NCI-H446 (cell line): ENCODE data around the gene IFI44.

Experiments used
- DNase-seq, 2 experiments: peaks; one replicate each; lab custom pipeline; 2025; lab: John Stamatoyannopoulos, UW

Gene IFI44, protein sequence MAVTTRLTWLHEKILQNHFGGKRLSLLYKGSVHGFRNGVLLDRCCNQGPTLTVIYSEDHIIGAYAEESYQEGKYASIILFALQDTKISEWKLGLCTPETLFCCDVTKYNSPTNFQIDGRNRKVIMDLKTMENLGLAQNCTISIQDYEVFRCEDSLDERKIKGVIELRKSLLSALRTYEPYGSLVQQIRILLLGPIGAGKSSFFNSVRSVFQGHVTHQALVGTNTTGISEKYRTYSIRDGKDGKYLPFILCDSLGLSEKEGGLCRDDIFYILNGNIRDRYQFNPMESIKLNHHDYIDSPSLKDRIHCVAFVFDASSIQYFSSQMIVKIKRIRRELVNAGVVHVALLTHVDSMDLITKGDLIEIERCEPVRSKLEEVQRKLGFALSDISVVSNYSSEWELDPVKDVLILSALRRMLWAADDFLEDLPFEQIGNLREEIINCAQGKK

DNA sequence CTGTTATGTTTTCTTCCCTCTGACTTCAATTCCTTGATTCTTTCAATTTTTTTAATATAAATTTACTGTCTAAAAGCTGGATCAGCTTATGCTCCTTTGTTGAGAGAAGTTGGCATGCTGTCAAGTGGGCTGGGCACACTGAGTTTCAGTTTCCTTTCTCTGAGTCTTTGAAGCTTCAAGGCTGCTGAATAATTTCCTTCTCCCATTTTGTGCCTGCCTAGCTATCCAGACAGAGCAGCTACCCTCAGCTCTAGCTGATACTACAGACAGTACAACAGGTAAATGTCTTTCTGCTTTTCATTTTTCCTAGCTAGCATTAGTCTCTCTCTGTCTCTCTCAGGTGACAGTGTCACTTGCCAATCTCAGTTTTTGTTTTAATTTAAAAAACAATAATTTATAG lies at the start of gene IFI44:
IFI44 (plus strand) TSS at position 204 of the 400 bp plus-strand sequence. CDS start 365 bp downstream, outside the sequence.
- DNase-seq: peak; percentile 15 to 71

DNA sequence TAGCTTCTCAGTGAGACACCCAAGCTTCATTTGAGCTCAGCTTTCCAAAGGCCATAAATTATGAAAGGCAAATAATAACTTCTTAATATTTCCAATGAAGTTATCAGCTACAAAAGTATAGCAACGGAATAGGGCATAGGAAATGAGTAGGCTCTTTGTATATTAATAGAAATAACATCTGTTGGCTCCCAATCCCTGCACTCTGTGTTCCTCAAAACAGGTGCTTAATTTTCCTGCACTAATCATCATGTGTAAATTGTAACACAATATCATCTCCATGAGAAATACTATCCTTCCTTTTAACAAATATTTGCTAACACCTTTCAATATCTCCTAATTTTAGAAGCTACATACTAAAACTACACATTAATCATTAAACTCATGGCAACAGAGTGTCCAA lies 48.6 kb upstream of the IFI44 start:
- DNase-seq: no peak

DNA sequence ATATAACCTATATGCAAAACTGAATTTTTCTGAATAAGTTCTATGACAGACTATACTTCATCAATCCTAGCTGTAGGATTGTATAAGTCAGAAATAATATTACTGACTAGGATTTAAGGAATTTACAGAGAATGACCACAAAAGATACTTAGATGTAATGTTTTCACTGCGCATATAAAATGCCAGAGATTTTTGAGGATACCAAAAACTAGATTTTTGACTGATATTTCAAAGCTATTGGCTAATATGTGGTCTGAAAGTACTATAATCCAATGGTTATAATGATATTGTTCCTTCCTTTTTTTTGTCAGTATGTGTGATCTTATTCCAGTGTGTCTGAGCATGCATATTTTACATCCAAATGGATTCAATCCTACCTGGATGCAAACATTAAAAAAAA lies 46.4 kb upstream of the IFI44 start:
- DNase-seq: no peak

DNA sequence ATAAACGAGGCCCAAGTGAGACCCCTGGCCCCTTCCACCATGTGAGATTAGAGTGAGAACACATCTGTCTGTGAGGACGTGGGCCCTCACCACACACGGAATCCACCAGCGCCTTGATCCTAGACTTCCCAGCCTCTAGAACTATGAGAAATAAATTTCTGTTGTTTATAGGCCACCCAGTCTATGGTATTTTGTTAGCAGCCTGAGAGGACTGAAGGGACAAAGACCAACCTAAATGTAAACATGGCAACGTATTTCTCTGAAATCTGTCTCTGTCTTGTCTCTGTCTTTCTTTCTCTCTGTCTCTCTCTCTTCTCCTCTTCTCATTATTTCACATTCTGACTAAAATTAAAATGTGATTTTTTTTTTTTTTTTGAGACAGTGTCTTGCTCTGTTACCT lies 45.0 kb upstream of the IFI44 start:
- DNase-seq: no peak

DNA sequence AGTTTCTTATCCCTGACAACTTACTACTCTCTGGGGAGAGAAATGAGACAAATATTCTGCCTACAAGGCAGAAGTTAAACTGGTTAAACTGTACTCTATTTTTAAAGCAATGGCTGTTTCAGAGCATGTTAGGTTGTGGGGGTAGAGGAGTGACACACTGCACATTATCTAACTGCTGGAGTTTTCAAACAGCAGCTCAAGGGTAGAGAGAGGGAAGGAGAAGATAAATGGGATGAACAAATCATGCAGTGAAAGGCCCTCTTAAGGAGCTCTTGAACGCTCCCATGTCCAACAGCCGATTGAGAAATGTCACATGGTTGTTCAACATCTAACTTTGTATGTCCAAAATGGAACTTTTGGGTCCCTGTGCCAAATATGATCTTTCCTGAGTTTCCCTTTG lies 43.4 kb upstream of the IFI44 start:
- peak; percentile 8 to 31 for DNase-seq

DNA sequence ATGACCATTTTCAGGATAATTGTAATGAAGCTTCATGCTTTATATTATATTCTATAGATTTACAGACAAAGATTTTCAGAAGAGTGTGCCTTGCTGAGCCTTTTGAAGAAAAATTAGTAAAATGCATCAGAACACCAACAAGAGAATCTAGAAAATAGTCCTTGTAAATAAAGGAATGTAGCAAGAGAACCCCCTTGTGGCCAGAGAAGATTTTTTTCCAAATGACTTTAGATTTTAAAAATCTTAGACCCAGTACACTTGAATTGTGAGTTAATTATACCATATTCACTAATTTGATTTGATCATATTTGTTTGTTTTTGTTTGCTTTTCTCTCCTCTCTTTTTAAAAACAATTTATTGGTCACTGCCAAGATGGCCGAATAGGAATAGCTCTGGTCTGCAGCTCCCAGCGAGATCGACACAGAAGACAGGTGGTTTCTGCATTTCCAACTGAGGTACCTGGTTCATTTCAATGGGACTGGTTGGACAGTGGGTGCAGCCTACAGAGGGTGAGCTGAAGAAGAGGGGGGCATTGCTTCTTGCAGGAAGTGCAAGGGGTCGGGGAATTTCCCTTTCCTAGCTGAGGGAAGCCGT lies 42.2 kb upstream of the IFI44 start:
- DNase-seq: peak; percentile 13 to 60

DNA sequence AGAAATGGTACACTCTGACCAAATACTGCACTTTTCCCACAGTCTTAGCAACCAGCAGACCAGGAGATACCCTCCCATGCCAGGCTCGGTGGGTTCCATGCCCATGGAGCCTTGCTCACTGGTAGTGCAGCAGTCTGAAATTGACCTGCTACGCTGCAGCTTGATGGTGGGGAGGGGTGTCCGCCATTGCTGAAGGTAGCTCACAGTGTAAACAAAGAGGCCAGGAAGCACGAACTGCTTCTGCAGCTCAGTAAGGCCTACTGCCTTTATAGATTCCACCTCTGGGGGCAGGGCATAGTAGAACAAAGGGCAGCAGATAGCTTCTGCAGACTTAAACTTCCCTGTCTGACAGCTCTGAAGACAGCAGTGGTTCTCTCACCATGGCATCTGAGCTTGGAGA lies 41.7 kb upstream of the IFI44 start:
- DNase-seq: no peak

DNA sequence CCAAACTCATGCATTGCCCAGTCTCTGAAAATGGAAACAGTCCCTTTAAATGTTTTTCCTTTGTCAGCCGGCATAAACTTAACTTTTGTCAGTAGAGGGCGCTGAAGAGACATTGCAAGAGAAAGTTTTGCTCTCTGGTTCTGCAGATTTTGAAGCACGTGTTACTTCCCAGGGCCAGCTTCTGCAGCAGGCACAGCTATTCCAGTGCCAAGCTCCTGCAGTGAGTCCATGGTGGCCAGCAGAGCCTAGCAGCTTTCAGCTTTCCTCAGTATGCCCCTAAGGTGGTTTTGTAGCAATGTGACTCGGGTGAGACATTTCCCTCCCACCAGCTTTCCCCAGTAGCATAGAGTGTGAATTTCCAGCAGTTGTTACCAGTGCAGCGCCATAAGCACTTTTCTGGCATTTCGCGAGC lies 32.0 kb upstream of the IFI44 start:
- DNase-seq: peak; percentile 94 to 98

DNA sequence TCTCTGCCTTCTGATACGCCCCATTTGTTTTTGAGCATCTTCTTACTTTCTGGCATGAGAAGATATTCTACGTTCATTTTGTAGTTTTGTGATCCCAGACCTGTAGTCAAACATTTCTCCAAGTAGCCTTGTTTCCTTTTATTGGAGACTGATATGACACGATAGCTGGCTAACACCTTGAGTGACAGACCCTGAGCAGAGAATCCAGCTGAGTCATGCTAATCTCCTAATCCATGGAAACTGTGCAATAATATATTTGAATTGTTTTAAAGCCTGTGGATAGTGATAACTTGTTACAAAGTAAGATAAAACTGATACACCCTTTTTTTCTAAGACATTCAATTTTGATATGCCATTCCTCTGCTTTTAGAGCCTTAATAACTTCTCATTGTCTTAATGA lies 30.6 kb upstream of the IFI44 start:
- DNase-seq: peak; percentile 6 to 21

DNA sequence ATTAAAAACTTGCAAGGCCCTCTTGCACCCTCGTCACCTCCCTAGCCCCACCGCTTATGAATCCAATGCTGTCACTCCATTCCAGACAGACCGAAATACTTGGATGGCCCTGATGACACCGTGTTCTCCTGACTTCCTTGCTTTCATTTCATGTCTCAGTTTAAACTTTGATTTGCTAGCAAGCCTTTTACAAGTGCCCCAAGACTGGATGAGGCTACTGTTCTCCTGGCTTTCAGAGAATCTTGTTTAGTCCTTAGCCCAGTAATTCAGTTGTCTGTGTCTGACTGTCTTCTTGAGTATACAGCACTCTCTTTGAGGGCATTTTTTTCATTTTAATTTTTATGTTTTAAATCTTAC lies 30.2 kb upstream of the IFI44 start:
- no peak for DNase-seq

DNA sequence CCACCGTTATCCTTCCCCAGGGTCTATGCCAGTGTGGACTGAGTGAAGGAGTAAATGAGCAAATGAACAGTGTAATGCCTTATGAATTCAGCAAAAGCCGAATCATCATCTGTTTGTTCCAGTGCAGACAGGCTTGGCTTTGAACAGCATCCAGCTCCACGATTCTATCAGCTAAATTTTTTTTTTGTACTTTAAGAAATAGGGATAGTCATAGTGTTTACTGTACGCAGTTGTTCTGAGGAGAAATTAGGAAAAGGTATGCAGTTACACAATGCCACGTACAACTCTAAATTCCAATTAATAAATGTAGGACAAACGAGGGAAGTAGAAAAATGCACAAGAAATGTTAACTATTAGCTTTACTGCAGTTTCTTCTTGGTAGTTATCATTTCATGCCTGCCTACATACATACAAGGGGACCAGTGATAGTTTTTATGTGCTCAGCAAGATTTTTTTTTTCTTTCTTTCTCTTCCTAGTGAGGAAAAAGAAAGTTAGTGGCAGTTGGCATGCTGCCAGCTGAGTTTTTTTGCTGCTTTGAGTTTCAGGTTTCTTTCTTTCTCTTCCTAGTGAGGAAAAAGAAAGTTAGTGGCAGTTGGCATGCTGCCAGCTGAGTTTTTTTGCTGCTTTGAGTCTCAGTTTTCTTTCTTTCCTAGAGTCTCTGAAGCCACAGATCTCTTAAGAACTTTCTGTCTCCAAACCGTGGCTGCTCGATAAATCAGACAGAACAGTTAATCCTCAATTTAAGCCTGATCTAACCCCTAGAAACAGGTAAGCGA lies 29.6 kb upstream of the IFI44 start, which contains the start of gene IFI44L:
IFI44L (plus strand) TSS at position 646 of the 777 bp plus-strand sequence. CDS start 7,468 bp downstream, outside the sequence.
- DNase-seq: peak; percentile 51 to 64

DNA sequence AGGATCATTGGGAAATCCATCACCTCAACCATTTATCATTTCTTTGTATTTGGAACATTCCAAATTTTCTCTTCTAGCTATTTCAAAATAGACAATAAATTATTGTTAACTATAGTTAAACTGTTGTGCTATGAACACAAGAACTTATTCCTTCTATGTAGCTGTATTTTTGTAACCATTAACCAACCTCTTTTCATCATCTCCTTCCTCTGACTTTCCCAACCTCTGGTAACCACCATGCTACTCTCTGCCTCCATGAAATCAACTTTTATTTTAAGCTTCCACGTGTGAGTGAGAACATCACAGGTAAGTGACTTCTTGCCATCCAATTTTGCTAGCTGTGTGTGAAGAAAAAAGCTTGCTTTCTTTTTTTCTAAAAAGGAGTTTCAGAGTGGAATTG lies 29.0 kb upstream of the IFI44 start:
- no peak for DNase-seq

DNA sequence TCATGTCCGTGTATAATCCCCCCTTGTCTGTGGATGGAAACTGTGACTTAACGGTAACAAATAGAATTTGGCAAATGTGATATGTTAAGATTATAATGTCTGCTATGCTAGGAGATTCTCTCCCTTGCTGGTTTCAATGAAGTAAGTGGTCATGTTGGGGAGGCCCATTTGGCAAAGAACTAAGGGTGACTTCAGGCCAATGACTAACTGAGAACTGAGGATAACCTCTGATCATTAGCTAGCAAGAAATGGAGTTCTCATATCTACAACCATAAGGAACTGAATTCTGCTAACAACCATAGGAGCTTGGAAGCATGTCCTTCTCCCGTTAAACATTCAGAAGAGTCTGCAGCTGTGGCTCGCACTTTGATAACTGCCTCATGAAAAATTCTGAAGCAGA lies 27.1 kb upstream of the IFI44 start:
- DNase-seq: no peak

DNA sequence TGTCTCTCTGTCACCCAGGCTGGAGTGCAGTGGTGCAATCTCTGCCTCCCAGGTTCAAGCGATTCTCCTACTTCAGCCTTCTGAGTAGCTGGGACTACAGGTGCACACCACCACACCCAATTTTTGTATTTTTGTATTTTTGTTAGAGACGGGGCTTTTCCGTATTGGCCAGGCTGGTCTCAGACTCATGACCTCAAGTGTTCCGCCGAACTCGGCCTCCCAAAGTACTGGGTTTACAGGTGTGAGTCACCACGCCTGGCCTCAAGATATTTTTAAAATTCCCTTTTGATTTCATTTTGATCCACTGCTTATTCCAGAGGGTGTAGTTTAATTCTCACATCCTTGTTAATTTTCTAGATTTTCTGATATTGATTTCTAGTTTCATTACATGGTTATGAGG lies 25.6 kb upstream of the IFI44 start:
- no peak for DNase-seq

DNA sequence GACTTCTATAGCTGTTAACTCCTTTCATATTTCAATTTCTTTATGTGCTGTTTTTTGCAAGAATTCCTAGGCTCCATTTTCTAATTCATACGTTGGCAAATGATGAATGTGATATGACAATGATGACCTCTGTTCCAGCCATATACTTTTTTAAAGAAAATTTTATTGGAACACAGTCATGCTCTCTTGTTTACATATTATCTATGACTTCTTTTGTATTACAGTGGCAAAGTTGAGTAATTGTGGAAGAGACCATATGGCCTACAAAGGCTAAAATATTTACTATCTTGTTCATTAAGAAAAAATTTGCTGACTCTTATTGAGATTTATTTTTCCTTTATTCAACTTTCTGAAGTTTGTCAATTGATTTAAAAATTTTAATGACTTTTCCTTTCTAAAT lies 22.3 kb upstream of the IFI44 start:
- no peak for DNase-seq

DNA sequence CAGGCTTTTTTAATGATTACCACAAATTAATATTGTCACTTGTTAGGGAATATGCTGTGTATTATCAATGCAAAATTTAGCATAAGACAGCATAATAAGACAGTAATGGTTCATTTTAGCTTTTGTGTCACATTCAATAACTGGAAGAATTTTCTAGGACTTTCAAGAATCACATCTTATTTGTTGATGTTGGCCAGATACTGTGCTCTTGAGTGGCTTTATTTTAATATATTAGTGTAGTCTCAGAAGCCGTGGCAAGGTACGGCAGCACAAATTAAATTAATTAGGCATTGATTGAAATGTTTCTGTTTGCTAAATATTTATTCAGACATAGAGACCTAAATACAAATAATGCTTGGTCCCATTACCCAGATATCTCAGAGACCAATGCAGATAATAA lies 19.0 kb upstream of the IFI44 start:
- no peak for DNase-seq

DNA sequence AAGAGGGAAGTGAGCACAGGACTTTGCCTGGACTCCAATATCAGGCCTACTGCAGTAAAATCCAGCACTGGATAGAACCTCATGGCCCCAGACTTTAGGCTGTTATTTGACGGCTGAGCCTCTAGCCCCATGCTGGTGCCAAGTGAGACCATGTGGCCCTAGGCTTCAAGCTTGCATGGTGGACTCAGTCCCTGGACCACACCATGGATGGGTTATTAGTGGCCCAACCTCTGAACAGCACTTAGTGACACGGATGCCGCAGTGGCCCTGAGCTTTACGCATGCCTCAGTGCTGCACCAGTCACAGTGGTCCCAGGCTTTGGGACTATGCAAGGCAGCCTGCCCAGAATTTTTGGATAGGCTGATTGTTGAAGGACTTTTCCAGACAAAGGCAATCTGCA lies 16.4 kb upstream of the IFI44 start:
- no peak for DNase-seq

DNA sequence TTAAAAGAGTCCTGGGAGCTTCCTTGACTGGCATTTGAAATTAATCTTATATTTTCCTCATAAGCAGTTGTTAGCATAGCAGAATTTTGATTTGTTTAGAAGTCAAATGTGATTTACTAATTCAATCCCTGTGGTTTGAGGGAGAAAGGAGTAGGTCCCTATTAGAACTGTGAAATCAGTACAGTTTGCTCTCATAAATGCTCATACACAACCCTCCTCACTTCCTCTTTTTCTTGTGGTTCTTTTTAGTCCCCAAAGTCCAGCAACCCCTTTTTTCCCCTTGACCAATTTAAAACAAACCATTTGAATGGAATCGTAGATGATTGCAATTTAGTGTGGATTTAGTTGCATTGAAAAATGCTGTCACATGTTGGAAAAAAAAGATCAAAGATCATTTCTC lies 9.2 kb upstream of the IFI44 start:
- DNase-seq: no peak

DNA sequence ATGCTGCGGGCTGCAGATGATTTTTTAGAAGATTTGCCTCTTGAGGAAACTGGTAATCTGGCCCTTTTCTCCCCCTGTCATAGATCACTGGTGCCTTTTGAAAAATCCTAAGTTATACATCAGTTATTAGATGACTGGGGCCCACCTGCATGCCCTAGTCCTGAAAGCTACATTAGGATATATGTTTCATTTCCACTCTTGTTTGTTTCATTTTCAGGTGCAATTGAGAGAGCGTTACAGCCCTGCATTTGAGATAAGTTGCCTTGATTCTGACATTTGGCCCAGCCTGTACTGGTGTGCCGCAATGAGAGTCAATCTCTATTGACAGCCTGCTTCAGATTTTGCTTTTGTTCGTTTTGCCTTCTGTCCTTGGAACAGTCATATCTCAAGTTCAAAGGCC lies 8.1 kb upstream of the IFI44 start:
- no peak for DNase-seq

DNA sequence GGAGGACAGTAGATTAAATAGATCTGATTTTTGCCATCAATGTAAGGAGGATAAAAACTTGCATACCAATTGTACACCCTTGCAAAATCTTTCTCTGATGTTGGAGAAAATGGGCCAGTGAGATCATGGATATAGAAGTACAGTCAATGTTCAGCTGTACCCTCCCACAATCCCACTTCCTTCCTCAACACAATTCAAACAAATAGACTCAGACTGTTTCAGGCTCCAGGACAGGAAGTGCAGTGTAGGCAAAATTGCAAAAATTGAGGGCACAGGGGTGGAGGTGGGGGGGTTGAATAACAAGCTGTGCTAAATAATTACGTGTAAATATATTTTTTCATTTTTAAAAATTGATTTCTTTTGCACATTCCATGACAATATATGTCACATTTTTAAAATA lies 3.9 kb upstream of the IFI44 start:
- no peak for DNase-seq

DNA sequence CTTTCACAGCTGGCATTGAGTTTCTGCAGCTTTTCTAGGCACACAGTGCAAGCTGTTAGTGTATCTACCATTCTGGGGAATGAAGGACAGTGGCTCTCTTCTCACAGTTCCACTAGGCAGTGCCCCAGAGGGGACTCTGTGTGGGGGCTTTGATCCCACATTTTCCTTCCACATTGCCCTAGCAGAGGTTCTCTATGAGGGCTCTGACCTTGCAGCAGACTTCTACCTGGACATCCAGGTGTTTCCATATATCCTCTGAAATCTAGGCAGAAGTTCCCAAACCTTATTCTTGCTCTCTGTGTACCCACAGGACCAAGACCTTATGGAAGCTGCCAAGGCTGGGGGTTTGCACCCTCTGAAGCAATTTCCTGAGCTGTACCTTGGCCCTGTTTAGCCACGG lies 2.4 kb upstream of the IFI44 start:
- no peak for DNase-seq

DNA sequence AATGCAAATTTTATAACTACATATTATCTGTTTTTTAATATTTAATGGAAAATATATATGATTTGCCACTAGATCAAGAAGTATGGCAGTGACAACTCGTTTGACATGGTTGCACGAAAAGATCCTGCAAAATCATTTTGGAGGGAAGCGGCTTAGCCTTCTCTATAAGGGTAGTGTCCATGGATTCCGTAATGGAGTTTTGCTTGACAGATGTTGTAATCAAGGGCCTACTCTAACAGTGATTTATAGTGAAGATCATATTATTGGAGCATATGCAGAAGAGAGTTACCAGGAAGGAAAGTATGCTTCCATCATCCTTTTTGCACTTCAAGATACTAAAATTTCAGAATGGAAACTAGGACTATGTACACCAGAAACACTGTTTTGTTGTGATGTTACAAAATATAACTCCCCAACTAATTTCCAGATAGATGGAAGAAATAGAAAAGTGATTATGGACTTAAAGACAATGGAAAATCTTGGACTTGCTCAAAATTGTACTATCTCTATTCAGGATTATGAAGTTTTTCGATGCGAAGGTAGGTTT lies 556 bp downstream of the IFI44 start:
- peak in 1 of 2 experiments; percentile 7 for DNase-seq

DNA sequence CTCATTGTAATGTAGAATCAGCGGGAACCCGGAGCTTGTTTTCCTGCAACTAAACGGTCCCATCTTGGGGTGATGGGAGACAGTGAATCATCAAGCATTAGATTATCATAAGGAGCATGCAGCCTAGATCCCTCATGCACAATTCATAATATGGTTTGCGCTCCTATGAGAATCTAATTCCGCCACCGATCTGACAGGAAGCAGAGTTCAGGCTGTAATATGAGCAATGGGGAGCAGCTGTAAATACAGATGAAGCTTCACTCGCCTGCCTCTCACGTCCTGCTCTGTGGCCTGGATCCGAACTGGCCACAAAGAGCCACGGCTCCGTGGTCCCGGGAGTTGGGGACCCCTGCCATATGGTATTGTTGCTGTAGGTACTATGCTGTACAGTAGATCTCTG lies 1.6 kb downstream of the IFI44 start:
- no peak for DNase-seq
